Measurements from ENCODE around the gene OS9.

The OS9 gene

GRCh38 chr12:57679697-57680096 lies 14.2 kb upstream of the OS9 start:
- H3K4me3 ChIP-seq (ENCODE audit: control insufficient read depth, low read depth, low read length), result no peak overlapping the region
- no peak for DNase-seq (ENCODE audit: low read depth)
- TF ChIP-seq CTCF (conservative IDR thresholded peaks at IDR 0.05; ENCODE audit: control insufficient read depth, insufficient read depth, low read depth, low read length), result no peak

GRCh38 chr12:57687862-57688261 lies 6.1 kb upstream of the OS9 start:
- no peak for DNase-seq (ENCODE audit: low read depth)
- TF ChIP-seq CTCF (conservative IDR thresholded peaks at IDR 0.05; ENCODE audit: control insufficient read depth, insufficient read depth, low read depth, low read length), result no peak
- H3K4me3 ChIP-seq (ENCODE audit: control insufficient read depth, low read depth, low read length), result no peak overlapping the region

- H3K4me3 ChIP-seq (ENCODE audit: control insufficient read depth, low read depth, low read length), result no peak overlapping the region
- no peak for DNase-seq (ENCODE audit: low read depth)
- TF ChIP-seq CTCF (conservative IDR thresholded peaks at IDR 0.05; ENCODE audit: control insufficient read depth, insufficient read depth, low read depth, low read length), result no peak
Measured at GRCh38 chr12:57688931-57689330, 5.0 kb upstream of the OS9 start.

- no peak for TF ChIP-seq CTCF (conservative IDR thresholded peaks at IDR 0.05; ENCODE audit: control insufficient read depth, insufficient read depth, low read depth, low read length)
- H3K4me3 ChIP-seq (ENCODE audit: control insufficient read depth, low read depth, low read length), result no peak overlapping the region
- no peak for DNase-seq (ENCODE audit: low read depth)
Measured at GRCh38 chr12:57692500-57692899, 1.4 kb upstream of the OS9 start.

GRCh38 chr12:57693317-57693658 lies 644 bp upstream of the OS9 start:
- DNase-seq (ENCODE audit: low read depth), result no peak
- TF ChIP-seq CTCF (conservative IDR thresholded peaks at IDR 0.05; ENCODE audit: control insufficient read depth, insufficient read depth, low read depth, low read length), result no peak
- peak overlapping the region; percentile 8 for H3K4me3 ChIP-seq (ENCODE audit: control insufficient read depth, low read depth, low read length)

- no peak for TF ChIP-seq CTCF (conservative IDR thresholded peaks at IDR 0.05; ENCODE audit: control insufficient read depth, insufficient read depth, low read depth, low read length)
- peak overlapping the region; percentile 85 for H3K4me3 ChIP-seq (ENCODE audit: control insufficient read depth, low read depth, low read length)
- DNase-seq (ENCODE audit: low read depth), result peak; percentile 2
Measured at GRCh38 chr12:57694459-57695019, 607 bp downstream of the OS9 start.
